ENCODE measurements around the gene EML2. TPM values are rescaled to one million over a fixed set of nuclear protein-coding genes. Genes with fewer than 3 reads are reported as not detected.
A peak's percentile ranks its signal among the peaks of the same experiment; 100 is the strongest.

The EML2 gene
- total RNA-seq, 1 donor from 2014 or later = 43.3 TPM

GRCh38 chr19:45567609-45568008 lies 71.6 kb downstream of the EML2 start:
- intact Hi-C loops (cut with DNase I) = no loop called here
- DNase-seq (ENCODE audit: low spot score) = no peak
- ATAC-seq = no peak

DNA sequence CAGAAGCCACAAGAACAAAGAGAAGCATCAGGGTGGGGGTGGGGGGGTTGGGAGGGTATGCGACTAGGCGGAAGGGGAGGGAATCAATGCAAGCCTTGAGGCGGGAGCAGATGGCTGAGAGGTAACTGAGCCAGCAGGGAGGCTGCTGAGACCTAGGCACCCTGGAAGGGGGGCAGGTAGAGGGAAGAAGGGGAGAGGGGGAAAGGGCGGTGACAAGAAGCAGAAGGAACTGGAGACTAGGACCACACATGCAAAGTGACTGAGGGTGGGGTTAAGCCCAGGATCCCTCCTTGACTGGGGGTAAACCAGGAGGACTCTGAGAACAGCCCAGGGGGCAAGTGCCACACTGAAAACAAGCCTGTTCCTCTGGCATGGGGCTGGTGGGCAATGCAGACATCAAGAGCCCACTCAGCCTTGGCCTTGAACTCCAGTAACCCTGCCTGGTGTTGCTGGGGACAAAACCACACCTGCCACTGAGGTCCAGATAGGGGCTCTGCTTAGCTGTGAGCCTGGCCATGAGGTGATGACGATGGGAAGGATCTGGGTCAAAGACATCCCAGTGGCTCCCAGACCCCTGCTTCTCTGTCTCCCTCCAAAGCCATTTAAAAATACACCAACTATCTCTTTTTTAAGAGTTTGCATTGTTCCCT lies 74.9 kb downstream of the EML2 start:
- intact Hi-C loops (cut with DNase I) = no loop called here
- DNase-seq (ENCODE audit: low spot score) = no peak
- no peak for ATAC-seq

DNA sequence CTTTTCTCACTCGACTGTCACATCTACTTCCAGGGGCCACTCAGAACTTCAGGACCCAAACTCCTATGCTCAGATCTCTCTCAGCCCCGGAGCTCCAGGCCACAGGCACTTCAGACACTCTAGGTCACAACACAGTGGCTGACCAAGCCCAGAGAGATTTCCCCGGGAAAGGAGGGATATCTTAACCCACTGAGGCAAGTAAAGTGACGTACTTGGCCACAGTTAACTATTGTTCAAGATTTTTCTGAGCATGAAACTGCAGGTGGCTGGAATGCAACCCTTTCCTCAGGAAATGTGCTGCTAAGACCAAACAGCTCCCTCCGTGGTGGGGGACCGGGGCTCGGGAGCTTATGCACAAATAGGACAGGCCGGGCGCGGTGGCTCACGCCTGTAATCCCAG lies 78.5 kb downstream of the EML2 start:
- ATAC-seq (no peak), DNase-seq (ENCODE audit: low spot score) (no peak)
- intact Hi-C loops (cut with DNase I) = no loop called here

DNA sequence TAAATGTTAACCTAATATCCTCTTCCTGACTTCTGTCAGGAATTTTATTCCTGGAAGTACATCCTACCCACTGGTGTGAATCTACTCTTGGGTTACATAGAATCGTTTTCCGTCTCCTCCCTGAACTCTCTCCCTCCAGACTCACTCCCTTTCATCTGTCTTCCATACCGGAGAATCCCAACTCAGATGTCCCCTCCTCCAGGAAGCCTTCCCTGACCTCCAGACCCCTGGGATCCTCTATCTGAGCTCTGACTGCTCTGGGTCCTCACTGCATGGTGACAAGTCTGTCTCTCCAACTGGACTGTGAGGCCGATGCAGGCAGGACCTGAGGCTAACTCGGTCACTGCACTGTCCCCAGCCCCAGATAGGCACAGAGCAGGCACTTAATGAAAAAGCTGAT lies 79.2 kb downstream of the EML2 start:
- intact Hi-C loops (cut with DNase I) = no loop called here
- no peak for DNase-seq (ENCODE audit: low spot score)
- no peak for ATAC-seq

Small RNA genes within 50 kb of the gene (microRNA-seq; reads per million reads assigned to microRNA genes)
- 72.0 reads per million, percentile 53 among the genes with 10 or more reads in this experiment for gene MIR330
- gene MIR642A = not detected
- gene MIR642B = not detected

Other genes starting within 250 kb of the EML2 start
- gene PPP1R13L, start 234.3 kb downstream of the EML2 start, total RNA-seq = 20.7 TPM
- gene POLR1G, start 232.8 kb downstream of the EML2 start, total RNA-seq = 2.3 TPM
- gene ERCC1, start 215.5 kb downstream of the EML2 start, total RNA-seq = 58.6 TPM
- 3.7 TPM for gene FOSB, start 171.4 kb downstream of the EML2 start, total RNA-seq
- gene RTN2, start 142.3 kb downstream of the EML2 start, total RNA-seq = 4.0 TPM
- 1.8 TPM for gene PPM1N, start 141.0 kb downstream of the EML2 start, total RNA-seq
- 72.1 TPM for gene VASP, start 131.9 kb downstream of the EML2 start, total RNA-seq
- 10.7 TPM for gene OPA3, start 54.6 kb downstream of the EML2 start, total RNA-seq
- gene GPR4, start 37.2 kb downstream of the EML2 start, total RNA-seq = 29.7 TPM
- 5.0 TPM for gene GIPR, start 28.8 kb upstream of the EML2 start, total RNA-seq
- 209 TPM for gene SNRPD2, start 52.6 kb upstream of the EML2 start, total RNA-seq
- gene QPCTL, start 53.3 kb upstream of the EML2 start, total RNA-seq = 10.9 TPM
- 23.6 TPM for gene FBXO46, start 91.5 kb upstream of the EML2 start, total RNA-seq
- gene MEIOSIN, start 94.0 kb upstream of the EML2 start, total RNA-seq = not detected
- gene SIX5, start 129.9 kb upstream of the EML2 start, total RNA-seq = 26.3 TPM
- 77.9 TPM for gene DMPK, start 143.1 kb upstream of the EML2 start, total RNA-seq
- 57.4 TPM for gene DMWD, start 153.4 kb upstream of the EML2 start, total RNA-seq
- gene RSPH6A, start 175.9 kb upstream of the EML2 start, total RNA-seq = 0.18 TPM
- 60.9 TPM for gene SYMPK, start 223.8 kb upstream of the EML2 start, total RNA-seq
- not detected for gene FOXA3, start 224.9 kb upstream of the EML2 start, total RNA-seq
- 21.0 TPM for gene IRF2BP1, start 246.7 kb upstream of the EML2 start, total RNA-seq

Measured in sciatic nerve (tissue), 2 donors.